ENCODE results near the gene LGI1. TPM values are rescaled to one million over a fixed set of nuclear protein-coding genes. Genes with fewer than 3 reads are reported as not detected.

The LGI1 gene
- total RNA-seq, 1 experiment from 2014 or later: 1.2 TPM

GRCh38 chr10:93758508-93758885 is 761 bp downstream of the LGI1 start:
- no peak for TF ChIP-seq CTCF (conservative IDR thresholded peaks at IDR 0.05)
- Histone ChIP-seq H2AFZ (ENCODE audit: low read length) (no peak overlapping the region), H3K18ac (ENCODE audit: insufficient read length, low read depth, low read length) (no peak overlapping the region), H4K91ac (ENCODE audit: insufficient read length, low read depth, low read length) (no peak overlapping the region), H3K23ac (ENCODE audit: insufficient read length, low read depth, low read length) (no peak overlapping the region), H3K56ac (ENCODE audit: insufficient read length, low read depth, low read length) (no peak overlapping the region), H3K79me1 (ENCODE audit: insufficient read depth, low read depth, low read length, poor library complexity, severe bottlenecking) (no peaks in the 10 kb centered on the region), H3K23me2 (ENCODE audit: insufficient read length, low read depth, low read length, poor library complexity, severe bottlenecking) (no peaks in the 10 kb centered on the region), H3K27me3 (ENCODE audit: insufficient read depth, low read length) (no peaks in the 10 kb centered on the region), H2BK20ac (ENCODE audit: low read depth, low read length, poor library complexity, severe bottlenecking) (no peak overlapping the region), H4K8ac (replicated peaks; ENCODE audit: insufficient read length, low read depth, low read length) (no peak overlapping the region), H3K4me1 (ENCODE audit: insufficient read depth, low read length) (peaks cover 16% of the 10 kb centered on the region; the same call in 1 of the 2 replicates), H2BK120ac (ENCODE audit: low read depth, low read length, poor library complexity, severe bottlenecking) (no peak overlapping the region), H3K4me2 (ENCODE audit: insufficient read depth, insufficient read length, low read length) (no peak overlapping the region), H4K5ac (ENCODE audit: insufficient read length, low read depth, low read length) (no peak overlapping the region), H2BK15ac (ENCODE audit: low read depth, low read length) (no peak overlapping the region), H2BK5ac (ENCODE audit: insufficient read length, low read length) (no peak overlapping the region), H2AK5ac (ENCODE audit: insufficient read length, low read length) (no peak overlapping the region), H3K79me2 (ENCODE audit: insufficient read depth, low read length) (no peaks in the 10 kb centered on the region), H3K9ac (ENCODE audit: extremely low read depth, insufficient read length, low read length) (no peak overlapping the region), H3T11ph (ENCODE audit: low read length) (no peak overlapping the region), H3K27ac (ENCODE audit: insufficient read length, low read depth, low read length) (no peak overlapping the region), H3K9me3 (ENCODE audit: control insufficient read depth, low read depth, low read length) (no peaks in the 10 kb centered on the region), H3K14ac (ENCODE audit: insufficient read depth, low read length) (no peak overlapping the region), H3K4ac (ENCODE audit: low read depth, low read length) (no peak overlapping the region), H4K20me1 (ENCODE audit: control insufficient read depth, insufficient read depth, insufficient read length) (no peaks in the 10 kb centered on the region), H2BK12ac (ENCODE audit: insufficient read length, low read depth, low read length) (no peak overlapping the region)
- Mint-ChIP-seq H3K4me1 (peaks cover 79 to 80% of the 10 kb centered on the region in 2 experiments), H3K36me3 (ENCODE audit: insufficient read depth in 1 of 3, low read depth in 3 of 3) (no peaks in the 10 kb centered on the region), H3K4me3 (peak overlapping the region; percentile 34 to 49), H3K9me3 (no peaks in the 10 kb centered on the region; a peak in 1 of 5 replicates), H3K27ac (no peak overlapping the region), H3K27me3 (ENCODE audit: low read depth) (peaks cover 60% of the 10 kb centered on the region)
- WGBS (ENCODE audit: extremely low coverage, insufficient read length, low lambda C conversion rate): no CpG with 5 or more reads among the region's 5 CpGs
- DNase-seq: no peak
